HepG2 (cell line): ENCODE results near the gene PKD2L1. TPM values are rescaled to one million over a fixed set of nuclear protein-coding genes. Genes with fewer than 3 reads are reported as not detected.

Experiments used
- ATAC-seq: fragments of 200-7000 bp; cut with Tn5 transposase; 3 replicates; pipeline ENCODE4 v1.9.1; 2020; ENCODE audit warnings: mild to moderate bottlenecking, moderate library complexity
- BruUV-seq: library from RNA; stranded (reverse); fragments of 400-500 nt; replicated peaks from 2 replicates; lab custom pipeline; 2021; lab: Mats Ljungman, UMichigan
- CTCF ChIA-PET: fragments of 300-600 bp; formaldehyde crosslinking; extraction: SDS; loops from one replicate; lab custom pipeline; 2021; ENCODE audit warnings: low total read pairs, inconsistent platforms, low intra/inter-chr PET ratio; lab: Yijun Ruan, JAX
- POLR2A ChIA-PET: fragments of 350-600 bp; sonication (Branson Sonifier 250); formaldehyde crosslinking; loops from one replicate; lab custom pipeline; 2020; ENCODE audit warnings: antibody characterized with exemption, inconsistent platforms; lab: Yijun Ruan, JAX
- DNase-seq: peaks from one replicate; pipeline ENCODE4 v3.0.0-alpha.2; 2015; ENCODE audit warnings: low spot score
- FAIRE-seq: peaks from 3 replicates; lab custom pipeline; 2011; peaks lifted over from hg19 to GRCh38; lab: Jason Lieb, UNC
- H2AFZ ChIP-seq: one replicate; pipeline ENCODE4 v1.6.1; 2011; ENCODE audit warnings: low read length, inconsistent platforms
- H3K27ac ChIP-seq: fragments of 300-600 bp; 3 replicates; pipeline ENCODE4 v1.8.0; 2011; ENCODE audit warnings: mixed run types, mild to moderate bottlenecking, mixed read lengths, low read length, inconsistent platforms; ENCODE audit not compliant: insufficient read depth; ENCODE audit errors: extremely low read length
- H3K27me3 ChIP-seq, 2 experiments: fragments of 200-600 bp in 1 of 2; 2 replicates in 1 of 2; 3 replicates in 1 of 2; pipeline versions ENCODE4 v1.6.0 to v1.8.0; 2011; ENCODE audit warnings: low read length in 2 of 2, mild to moderate bottlenecking in 2 of 2, moderate library complexity in 2 of 2, inconsistent platforms in 1 of 2; ENCODE audit not compliant: insufficient read depth in 2 of 2, control insufficient read depth in 1 of 2
- H3K36me3 ChIP-seq, 2 experiments: fragments of 200-600 bp in 1 of 2; replicated peaks in 1 of 2; 2 replicates in 1 of 2; 3 replicates in 1 of 2; pipeline versions ENCODE4 v1.5.1 to v1.8.0; 2011; ENCODE audit warnings: low read length in 2 of 2, inconsistent platforms in 1 of 2; ENCODE audit not compliant: insufficient read depth in 2 of 2, control insufficient read depth in 1 of 2
- H3K4me1 ChIP-seq: 2 replicates; pipeline ENCODE4 v1.5.1; 2012; ENCODE audit warnings: low read length, inconsistent platforms; ENCODE audit not compliant: insufficient read depth
- H3K4me2 ChIP-seq: 2 replicates; pipeline ENCODE4 v1.6.0; 2011; ENCODE audit warnings: low read depth, low read length, inconsistent platforms
- H3K4me3 ChIP-seq, 3 experiments: fragments of 200-600 bp in 1 of 3; sonication (generic), shearing (Covaris generic) in 1 of 3; replicated peaks in 1 of 3; 2 replicates each; pipeline ENCODE4 v1.5.1; 2011 to 2016; ENCODE audit warnings: low read length in 3 of 3, inconsistent platforms in 2 of 3, low read depth in 2 of 3, mild to moderate bottlenecking in 2 of 3, control low read depth in 1 of 3, mixed read lengths in 1 of 3; ENCODE audit not compliant: insufficient read depth in 1 of 3
- H3K79me2 ChIP-seq: one replicate; pipeline ENCODE4 v1.6.1; 2011; ENCODE audit warnings: low read length, inconsistent platforms; ENCODE audit not compliant: insufficient read depth
- H3K9ac ChIP-seq: 2 replicates; pipeline ENCODE4 v1.6.0; 2011; ENCODE audit warnings: mild to moderate bottlenecking, low read depth, low read length, inconsistent platforms; ENCODE audit not compliant: insufficient read depth
- H3K9me3 ChIP-seq: 2 replicates; pipeline ENCODE4 v1.5.1; 2012; ENCODE audit warnings: mild to moderate bottlenecking, low read length
- H4K20me1 ChIP-seq: 2 replicates; pipeline ENCODE4 v1.6.0; 2011; ENCODE audit warnings: inconsistent platforms, mild to moderate bottlenecking, low read length, moderate library complexity; ENCODE audit not compliant: insufficient read depth
- ELK4 ChIP-seq: sonication (generic); formaldehyde crosslinking; IDR thresholded peaks from 2 replicates; pipeline ENCODE4 v1.9.0; 2021; ENCODE audit warnings: missing genetic modification reagents, borderline replicate concordance
- IKZF5 ChIP-seq: IDR thresholded peaks from 2 replicates; pipeline ENCODE4 v1.6.1; 2018; ENCODE audit warnings: missing genetic modification reagents, mild to moderate bottlenecking, missing compliant biosample characterization
- MIER2 ChIP-seq: IDR thresholded peaks from 2 replicates; pipeline ENCODE4 v1.6.1; 2016; ENCODE audit warnings: missing biosample characterization, missing genetic modification reagents
- POLR2AphosphoS5 ChIP-seq: IDR thresholded peaks from 2 replicates; pipeline ENCODE4 v1.6.1; 2012; ENCODE audit warnings: low read depth, low read length
- POLR2G ChIP-seq: fragments of 200-400 bp; formaldehyde crosslinking; IDR thresholded peaks from 2 replicates; pipeline ENCODE4 v1.6.1; 2018; ENCODE audit warnings: mild to moderate bottlenecking, low read depth, low read length, moderate library complexity
- SIN3A ChIP-seq: IDR thresholded peaks from 2 replicates; pipeline ENCODE4 v1.6.1; 2011; ENCODE audit warnings: low read depth, mild to moderate bottlenecking, control low read depth, low read length, borderline replicate concordance
- ZFYVE20 ChIP-seq: sonication (generic); formaldehyde crosslinking; IDR thresholded peaks from 2 replicates; pipeline ENCODE4 v1.8.0; 2023; ENCODE audit warnings: low read depth, mild to moderate bottlenecking, moderate library complexity, missing genetic modification reagents, borderline replicate concordance
- ZMYM3 ChIP-seq: sonication (generic); formaldehyde crosslinking; IDR thresholded peaks from 2 replicates; pipeline ENCODE4 v1.5.1; 2020; ENCODE audit warnings: mild to moderate bottlenecking, missing genetic modification reagents
- ZNF629 ChIP-seq: sonication (generic); formaldehyde crosslinking; conservative IDR thresholded peaks from 2 replicates; pipeline ENCODE4 v1.5.0; 2020; ENCODE audit warnings: missing genetic modification reagents
- ZNF775 ChIP-seq: sonication (generic); formaldehyde crosslinking; IDR thresholded peaks from 2 replicates; pipeline ENCODE4 v1.4.0; 2020; ENCODE audit warnings: missing genetic modification reagents, mild to moderate bottlenecking, moderate library complexity, borderline replicate concordance
- WGBS: methylation state at CpG from one replicate; pipeline ENCODE4 v1.1.6; 2017; ENCODE audit warnings: low lambda C conversion rate; 5-methylcytosine and 5-hydroxymethylcytosine counted together
- in situ Hi-C: cut with HindIII; loops from 2 replicates; pipeline ENCODE4 v1.10.0; 2017; ENCODE audit warnings: low pct_unique_long_range_greater_than_20kb; ENCODE audit not compliant: extremely low pct_ligation_motif_present
- intact Hi-C: fragments of 100-400 bp; cut with micrococcal nuclease; formaldehyde crosslinking; loops from one replicate; pipeline ENCODE4 v1.10.0; 2022; ENCODE audit not compliant: unreplicated experiment
- polyA plus RNA-seq, 8 experiments: library from polyadenylated mRNA; depleted of rRNA in 3 of 8; stranded (reverse) in 7 of 8; unstranded in 1 of 8; fragments of >200 nt; fragmentation: Illumina TruSeq in 4 of 8; extraction: Trizol in 4 of 8; gene quantifications; 2 replicates each; pipeline versions ENCODE4 v1.2.1 to v1.2.3, GENCODE V29; 2011 to 2016; ENCODE audit warnings: low read depth in 4 of 8, missing spikeins in 1 of 8, mixed read lengths in 1 of 8; ENCODE audit not compliant: insufficient read depth in 1 of 8
- total RNA-seq, 5 experiments: library from RNA; depleted of rRNA; stranded (reverse); fragments of >200 nt; fragmentation: Illumina TruSeq; extraction: Trizol; gene quantifications; 2 replicates each; pipeline ENCODE4 v1.2.3, GENCODE V29; 2016; ENCODE audit warnings: low read depth in 1 of 5
- TF ChIP-seq, protein P1 (sequence below): sonication (generic); formaldehyde crosslinking; IDR thresholded peaks from 2 replicates; pipeline ENCODE4 v1.8.0; 2022; ENCODE audit warnings: mild to moderate bottlenecking, missing genetic modification reagents; ENCODE audit not compliant: insufficient replicate concordance

Gene PKD2L1
- total and polyA plus RNA-seq, 2 of the 13 experiments (the other 11 are each of a cell fraction or from before 2014, with no cell fraction given): 0.07 to 0.15 TPM

- TF ChIP-seq MIER2 (CRISPR knock-in tag): peak; percentile 29; the same call in 1 of the 2 replicates
- TF ChIP-seq ELK4 (CRISPR knock-in tag): no peak
- no peak for TF ChIP-seq ZNF775 (CRISPR knock-in tag)
- peak; percentile 42; the same call in 1 of the 2 replicates for TF ChIP-seq SIN3A
These were observed 34.8 kb upstream of the PKD2L1 start (continued) for GRCh38 chr10:100364735-100365391.

GRCh38 chr10:100364175-100364574 is 34.1 kb upstream of the PKD2L1 start:
- in situ Hi-C loops: no loop called here
- H3K27me3 ChIP-seq: no peaks in the 10 kb centered on the region
- H3K4me1 ChIP-seq: peaks cover 62% of the 10 kb centered on the region
- no peak overlapping the region for H3K4me3 ChIP-seq
- no peak for ATAC-seq
- peaks cover 31% of the 10 kb centered on the region for H4K20me1 ChIP-seq
- no peak for DNase-seq
- H3K36me3 ChIP-seq: peaks cover 3 to 16% of the 10 kb centered on the region in 2 experiments
- POLR2A ChIA-PET: interaction anchor here (0.9 to 7.2 kb wide), 4 partner anchors 10 to 23 kb away, joined by 4 to 107 read pairs (median 4); partner anchors contain the start of gene SCD
- intact Hi-C loops: no loop called here
- no peaks in the 10 kb centered on the region for H3K9me3 ChIP-seq
- peak overlapping the region; percentile 63 for H3K27ac ChIP-seq
- H3K4me2 ChIP-seq: no peak overlapping the region
- no peak overlapping the region for H2AFZ ChIP-seq
- no peak overlapping the region for H3K9ac ChIP-seq
- BruUV-seq: TSS peak; percentile 46
- CTCF ChIA-PET: no interaction called here
- no peak for FAIRE-seq
- TF ChIP-seq ZNF629 (CRISPR knock-in tag) (peak; percentile 94), ZFYVE20 (CRISPR knock-in tag) (no peak), POLR2G (peak; percentile 35; the same call in 1 of the 2 replicates), POLR2AphosphoS5 (0 out of 2 replicates have a peak, but pooled peaks have one; percentile 1), IKZF5 (no peak), ZMYM3 (CRISPR knock-in tag) (peak; percentile 69; the same call in 1 of the 2 replicates)
- TF ChIP-seq, protein P1, sequence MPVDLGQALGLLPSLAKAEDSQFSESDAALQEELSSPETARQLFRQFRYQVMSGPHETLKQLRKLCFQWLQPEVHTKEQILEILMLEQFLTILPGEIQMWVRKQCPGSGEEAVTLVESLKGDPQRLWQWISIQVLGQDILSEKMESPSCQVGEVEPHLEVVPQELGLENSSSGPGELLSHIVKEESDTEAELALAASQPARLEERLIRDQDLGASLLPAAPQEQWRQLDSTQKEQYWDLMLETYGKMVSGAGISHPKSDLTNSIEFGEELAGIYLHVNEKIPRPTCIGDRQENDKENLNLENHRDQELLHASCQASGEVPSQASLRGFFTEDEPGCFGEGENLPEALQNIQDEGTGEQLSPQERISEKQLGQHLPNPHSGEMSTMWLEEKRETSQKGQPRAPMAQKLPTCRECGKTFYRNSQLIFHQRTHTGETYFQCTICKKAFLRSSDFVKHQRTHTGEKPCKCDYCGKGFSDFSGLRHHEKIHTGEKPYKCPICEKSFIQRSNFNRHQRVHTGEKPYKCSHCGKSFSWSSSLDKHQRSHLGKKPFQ (CRISPR knock-in tag): peak; percentile 24
- WGBS: 93% methylated on average over 3 of the region's 3 CpGs
- peaks cover 2% of the 10 kb centered on the region for H3K79me2 ChIP-seq
